Activated CD8-positive, alpha-beta T cell treated with anti-CD3 and anti-CD28 coated beads for 36 hours (primary cell): Measurements from ENCODE around the gene NXNL1. TPM values are rescaled to one million over a fixed set of nuclear protein-coding genes. Genes with fewer than 3 reads are reported as not detected.

ENCODE experiments used
- ATAC-seq: fragments of 200-7000 bp; cut with Tn5 transposase; one replicate; pipeline ENCODE4 v1.10.0; 2021; ENCODE audit warnings: mild to moderate bottlenecking, moderate library complexity
- CTCF ChIA-PET: fragments of 350-600 bp; sonication (Branson Sonifier 250); formaldehyde crosslinking; loops from one replicate; lab custom pipeline; 2021; ENCODE audit warnings: antibody characterized with exemption; lab: Charles Lee
- POLR2A ChIA-PET: fragments of 350-600 bp; sonication (Branson Sonifier 250); formaldehyde crosslinking; loops from one replicate; lab custom pipeline; 2021; ENCODE audit warnings: antibody characterized with exemption; lab: Charles Lee
- DNase-seq: peaks from one replicate; pipeline ENCODE4 v3.0.0-alpha.2; 2020
- H3K27ac Mint-ChIP-seq: one replicate; pipeline ENCODE4 v1.8.0; 2021; ENCODE audit warnings: mild to moderate bottlenecking, mixed read lengths
- H3K27me3 Mint-ChIP-seq: one replicate; pipeline ENCODE4 v1.8.0; 2021; ENCODE audit warnings: mixed read lengths
- H3K36me3 Mint-ChIP-seq: one replicate; pipeline ENCODE4 v1.8.0; 2021; ENCODE audit warnings: low read depth, mixed read lengths
- H3K4me1 Mint-ChIP-seq: one replicate; pipeline ENCODE4 v1.8.0; 2021; ENCODE audit warnings: low read depth, mixed read lengths
- H3K4me3 Mint-ChIP-seq: one replicate; pipeline ENCODE4 v1.8.0; 2021; ENCODE audit warnings: mild to moderate bottlenecking, moderate library complexity, mixed read lengths
- H3K9me3 Mint-ChIP-seq: one replicate; pipeline ENCODE4 v1.8.0; 2021; ENCODE audit warnings: mixed read lengths
- intact Hi-C: fragments of 100-400 bp; cut with micrococcal nuclease; formaldehyde crosslinking; loops from one replicate; pipeline ENCODE4 v1.10.0; 2022
- total RNA-seq, 2 experiments: library from RNA; stranded (reverse); gene quantifications; one replicate each; pipeline ENCODE4 v1.2.3, GENCODE V29; 2021
- TF ChIP-seq, protein P1 (sequence below): fragments of 200-600 bp; IDR thresholded peaks from one replicate; pipeline ENCODE4 v1.8.0; 2022; ENCODE audit warnings: antibody characterized with exemption, mild to moderate bottlenecking

Gene NXNL1
- total RNA-seq, 2 experiments from 2014 or later: not detected

DNA sequence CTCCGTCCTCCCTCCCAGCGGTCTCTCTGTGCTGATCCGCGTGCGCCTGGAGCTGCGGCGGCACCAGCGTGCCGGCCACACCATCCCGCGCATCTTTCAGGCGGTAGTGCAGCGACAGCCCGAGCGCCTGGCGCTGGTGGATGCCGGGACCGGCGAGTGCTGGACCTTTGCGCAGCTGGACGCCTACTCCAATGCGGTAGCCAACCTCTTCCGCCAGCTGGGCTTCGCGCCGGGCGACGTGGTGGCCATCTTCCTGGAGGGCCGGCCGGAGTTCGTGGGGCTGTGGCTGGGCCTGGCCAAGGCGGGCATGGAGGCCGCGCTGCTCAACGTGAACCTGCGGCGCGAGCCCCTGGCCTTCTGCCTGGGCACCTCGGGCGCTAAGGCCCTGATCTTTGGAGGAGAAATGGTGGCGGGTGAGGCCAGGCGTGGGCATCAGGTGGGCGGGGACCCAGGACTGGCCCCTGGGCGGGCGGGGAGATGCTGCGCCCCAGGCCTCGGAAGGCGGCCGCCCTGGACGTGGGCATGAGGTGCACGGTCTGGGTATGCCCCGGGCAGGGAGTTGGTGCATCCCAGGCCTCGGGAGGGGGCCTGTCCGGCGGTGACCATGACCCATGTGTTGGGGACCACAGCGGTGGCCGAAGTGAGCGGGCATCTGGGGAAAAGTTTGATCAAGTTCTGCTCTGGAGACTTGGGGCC, 26.0 kb upstream of the NXNL1 start:
- H3K36me3 Mint-ChIP-seq: no peaks in the 10 kb centered on the region
- CTCF ChIA-PET: interaction anchor here (2.5 kb wide), 1 partner anchor 11 kb away, joined by 14 read pairs; no protein-coding TSS in a partner anchor
- no peaks in the 10 kb centered on the region for H3K9me3 Mint-ChIP-seq
- POLR2A ChIA-PET: interaction anchor here (0.6 to 0.9 kb wide), 2 partner anchors 13 to 144 kb away, joined by 3 read pairs; no protein-coding TSS in a partner anchor
- no peak overlapping the region for H3K4me3 Mint-ChIP-seq
- DNase-seq: no peak
- intact Hi-C loops: no loop called here
- H3K4me1 Mint-ChIP-seq: peaks cover 38% of the 10 kb centered on the region
- TF ChIP-seq, protein P1, sequence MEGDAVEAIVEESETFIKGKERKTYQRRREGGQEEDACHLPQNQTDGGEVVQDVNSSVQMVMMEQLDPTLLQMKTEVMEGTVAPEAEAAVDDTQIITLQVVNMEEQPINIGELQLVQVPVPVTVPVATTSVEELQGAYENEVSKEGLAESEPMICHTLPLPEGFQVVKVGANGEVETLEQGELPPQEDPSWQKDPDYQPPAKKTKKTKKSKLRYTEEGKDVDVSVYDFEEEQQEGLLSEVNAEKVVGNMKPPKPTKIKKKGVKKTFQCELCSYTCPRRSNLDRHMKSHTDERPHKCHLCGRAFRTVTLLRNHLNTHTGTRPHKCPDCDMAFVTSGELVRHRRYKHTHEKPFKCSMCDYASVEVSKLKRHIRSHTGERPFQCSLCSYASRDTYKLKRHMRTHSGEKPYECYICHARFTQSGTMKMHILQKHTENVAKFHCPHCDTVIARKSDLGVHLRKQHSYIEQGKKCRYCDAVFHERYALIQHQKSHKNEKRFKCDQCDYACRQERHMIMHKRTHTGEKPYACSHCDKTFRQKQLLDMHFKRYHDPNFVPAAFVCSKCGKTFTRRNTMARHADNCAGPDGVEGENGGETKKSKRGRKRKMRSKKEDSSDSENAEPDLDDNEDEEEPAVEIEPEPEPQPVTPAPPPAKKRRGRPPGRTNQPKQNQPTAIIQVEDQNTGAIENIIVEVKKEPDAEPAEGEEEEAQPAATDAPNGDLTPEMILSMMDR: no peak
- ATAC-seq: no peak
- H3K27me3 Mint-ChIP-seq: no peaks in the 10 kb centered on the region
- H3K27ac Mint-ChIP-seq: no peak overlapping the region

DNA sequence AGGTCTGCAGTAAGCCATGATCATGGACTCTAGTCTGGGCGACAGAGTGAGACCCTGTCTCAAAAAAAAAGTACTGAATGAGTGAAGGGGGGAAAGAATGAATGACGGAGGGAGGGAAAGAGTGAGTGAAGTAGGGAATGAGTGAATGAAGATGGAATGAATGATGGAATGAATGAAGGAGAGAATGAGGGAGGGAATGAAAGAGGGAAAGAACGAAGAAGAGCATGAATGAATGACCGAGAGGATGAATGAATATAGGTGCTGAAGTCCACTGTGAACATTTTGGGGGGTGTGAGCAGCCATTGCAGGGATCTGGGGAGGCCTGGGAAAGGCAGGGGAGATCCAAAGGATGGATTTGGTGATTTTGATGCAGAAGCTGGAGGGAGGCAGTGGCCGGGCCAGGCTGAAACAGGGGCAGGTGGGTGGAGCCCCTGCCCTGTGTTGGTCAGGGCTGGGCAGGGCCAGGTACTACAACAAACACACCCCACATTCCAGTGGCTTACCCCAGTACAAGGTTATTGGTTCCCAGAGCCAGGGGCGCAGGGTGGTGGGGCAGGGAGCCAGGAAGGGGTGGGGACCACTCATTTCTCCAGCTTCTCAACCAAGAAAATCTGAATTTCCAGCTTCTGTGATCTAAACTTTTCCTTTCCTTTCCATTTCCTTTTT, 23.9 kb upstream of the NXNL1 start:
- H3K9me3 Mint-ChIP-seq: no peaks in the 10 kb centered on the region
- intact Hi-C loops: no loop called here
- TF ChIP-seq, protein P1: no peak
- no peaks in the 10 kb centered on the region for H3K36me3 Mint-ChIP-seq
- peaks cover 25% of the 10 kb centered on the region for H3K4me1 Mint-ChIP-seq
- no peak overlapping the region for H3K27ac Mint-ChIP-seq
- DNase-seq: no peak
- no peaks in the 10 kb centered on the region for H3K27me3 Mint-ChIP-seq
- H3K4me3 Mint-ChIP-seq: no peak overlapping the region
- ChIA-PET POLR2A (no interaction called here), CTCF (interaction anchor here (1.4 kb wide), 1 partner anchor 11 kb away, joined by 3 read pairs; no protein-coding TSS in a partner anchor)
- ATAC-seq: no peak

DNA sequence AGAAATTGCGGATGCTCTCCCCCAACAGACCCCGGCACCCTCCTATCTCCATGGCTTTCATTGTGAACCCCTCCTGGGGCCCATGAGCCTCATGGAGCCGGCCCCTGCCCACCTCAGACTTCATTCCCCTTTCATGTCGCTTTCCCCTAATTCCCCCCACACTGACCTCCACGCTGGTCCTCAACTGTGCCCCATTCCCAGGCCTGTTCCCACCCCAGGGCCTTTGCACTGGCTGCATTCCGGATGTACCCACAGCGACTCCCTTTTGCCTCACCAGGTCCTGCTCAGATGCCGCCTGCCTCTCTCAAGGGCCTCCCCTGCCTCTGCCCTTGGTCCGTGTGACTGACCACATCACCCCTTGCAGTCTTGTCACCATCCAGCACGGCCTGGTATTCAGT, 22.9 kb upstream of the NXNL1 start:
- ChIA-PET CTCF (interaction anchor here (0.6 to 1.1 kb wide), 2 partner anchors 13 to 18 kb away, joined by 3 read pairs; no protein-coding TSS in a partner anchor), POLR2A (no interaction called here)
- H3K4me3 Mint-ChIP-seq: no peak overlapping the region
- no peak for ATAC-seq
- H3K27ac Mint-ChIP-seq: no peak overlapping the region
- H3K27me3 Mint-ChIP-seq: no peaks in the 10 kb centered on the region
- no peaks in the 10 kb centered on the region for H3K9me3 Mint-ChIP-seq
- intact Hi-C loops: no loop called here
- TF ChIP-seq, protein P1: no peak
- no peaks in the 10 kb centered on the region for H3K36me3 Mint-ChIP-seq
- peaks cover 15% of the 10 kb centered on the region for H3K4me1 Mint-ChIP-seq
- no peak for DNase-seq

DNA sequence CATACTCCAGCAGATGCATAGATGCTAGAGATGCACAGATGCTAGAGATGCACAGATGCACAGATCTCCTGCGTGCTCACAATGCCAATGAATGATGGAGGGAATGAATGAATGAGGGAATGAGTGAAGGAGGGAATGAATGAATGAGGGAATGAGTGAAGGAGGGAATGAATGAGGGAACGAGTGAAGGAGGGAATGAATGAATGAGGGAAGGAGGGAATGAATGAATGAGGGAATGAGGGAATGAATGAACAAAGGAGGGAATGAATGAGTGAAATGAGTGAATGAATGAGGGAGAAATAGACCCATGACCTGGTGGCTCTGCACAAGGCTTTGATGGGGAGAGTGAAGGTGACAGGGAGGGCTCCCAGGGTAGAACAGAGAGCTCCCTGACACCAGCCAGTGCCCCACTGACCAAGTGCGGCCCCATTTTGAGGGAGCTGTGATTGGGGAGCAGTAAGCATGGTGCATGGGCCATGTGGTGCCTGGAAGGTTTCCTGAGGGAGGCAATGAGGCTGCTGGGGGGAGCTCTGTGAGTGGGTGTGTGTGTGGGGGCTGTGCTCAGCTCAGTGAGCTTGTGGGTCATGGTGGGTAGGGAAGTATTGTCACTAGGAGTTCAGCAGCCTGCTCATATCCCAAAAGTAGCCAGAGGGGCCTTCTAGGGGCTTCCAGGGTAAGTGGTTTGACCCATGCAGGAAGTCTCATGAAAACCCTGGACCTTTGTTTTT, 22.3 kb upstream of the NXNL1 start:
- no peak overlapping the region for H3K4me3 Mint-ChIP-seq
- H3K27ac Mint-ChIP-seq: no peak overlapping the region
- ChIA-PET CTCF (interaction anchor here (0.6 to 1.1 kb wide), 2 partner anchors 14 to 17 kb away, joined by 3 read pairs; no protein-coding TSS in a partner anchor), POLR2A (no interaction called here)
- H3K9me3 Mint-ChIP-seq: no peaks in the 10 kb centered on the region
- H3K27me3 Mint-ChIP-seq: no peaks in the 10 kb centered on the region
- intact Hi-C loops: no loop called here
- no peak for DNase-seq
- TF ChIP-seq, protein P1: no peak
- ATAC-seq: no peak
- peaks cover 10% of the 10 kb centered on the region for H3K4me1 Mint-ChIP-seq
- no peaks in the 10 kb centered on the region for H3K36me3 Mint-ChIP-seq
